Mammary epithelial cell (primary cell): ENCODE results near the gene SHH.

Experiments
- EZH2 ChIP-seq: IDR thresholded peaks from 2 replicates; pipeline ENCODE4 v1.6.1; 2012; ENCODE audit warnings: low read length, inconsistent platforms, borderline replicate concordance
- TF ChIP-seq, protein P1 (sequence below), 2 donors: IDR thresholded peaks in 1 of 2; conservative IDR thresholded peaks in 1 of 2; 2 replicates each; pipeline ENCODE4 v1.5.1; 2011 to 2012; ENCODE audit warnings: inconsistent platforms in 2 of 2, low read length in 2 of 2, mild to moderate bottlenecking in 2 of 2, control low read depth in 1 of 2, low read depth in 1 of 2; ENCODE audit not compliant: insufficient read depth in 1 of 2; ENCODE audit errors: extremely low read depth in 1 of 2

DNA sequence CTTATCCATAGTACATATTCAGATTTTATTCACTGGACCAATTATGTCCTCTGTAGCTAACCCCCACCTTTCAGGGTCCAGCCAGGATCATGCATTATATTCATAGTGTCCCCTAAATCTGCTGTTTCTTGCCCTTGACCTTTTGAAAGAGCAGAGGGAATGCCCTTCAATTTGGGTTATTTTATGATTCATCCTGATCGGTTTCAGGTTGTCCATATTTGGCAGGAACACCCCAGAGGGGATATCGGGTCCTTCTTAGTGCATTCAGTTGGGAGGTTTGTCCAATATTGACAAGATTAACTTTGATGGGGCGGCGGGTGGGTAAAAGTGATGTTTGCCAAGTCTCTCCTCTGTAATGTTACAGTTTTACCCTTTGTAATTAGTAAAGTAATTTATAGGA, 60.9 kb downstream of the SHH start:
- TF ChIP-seq, protein P1, sequence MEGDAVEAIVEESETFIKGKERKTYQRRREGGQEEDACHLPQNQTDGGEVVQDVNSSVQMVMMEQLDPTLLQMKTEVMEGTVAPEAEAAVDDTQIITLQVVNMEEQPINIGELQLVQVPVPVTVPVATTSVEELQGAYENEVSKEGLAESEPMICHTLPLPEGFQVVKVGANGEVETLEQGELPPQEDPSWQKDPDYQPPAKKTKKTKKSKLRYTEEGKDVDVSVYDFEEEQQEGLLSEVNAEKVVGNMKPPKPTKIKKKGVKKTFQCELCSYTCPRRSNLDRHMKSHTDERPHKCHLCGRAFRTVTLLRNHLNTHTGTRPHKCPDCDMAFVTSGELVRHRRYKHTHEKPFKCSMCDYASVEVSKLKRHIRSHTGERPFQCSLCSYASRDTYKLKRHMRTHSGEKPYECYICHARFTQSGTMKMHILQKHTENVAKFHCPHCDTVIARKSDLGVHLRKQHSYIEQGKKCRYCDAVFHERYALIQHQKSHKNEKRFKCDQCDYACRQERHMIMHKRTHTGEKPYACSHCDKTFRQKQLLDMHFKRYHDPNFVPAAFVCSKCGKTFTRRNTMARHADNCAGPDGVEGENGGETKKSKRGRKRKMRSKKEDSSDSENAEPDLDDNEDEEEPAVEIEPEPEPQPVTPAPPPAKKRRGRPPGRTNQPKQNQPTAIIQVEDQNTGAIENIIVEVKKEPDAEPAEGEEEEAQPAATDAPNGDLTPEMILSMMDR (conservative IDR thresholded peaks at IDR 0.05 in 1 of 2, IDR thresholded peaks at IDR 0.05 in 1 of 2; ENCODE audit: extremely low read depth in 1 of 2, insufficient read depth in 1 of 2, low read depth in 1 of 2, low read length in 2 of 2): no peak
- TF ChIP-seq EZH2: no peak
